IMR-90 (cell line): ENCODE results near the gene VPS35.

Experiments used
- CEBPB ChIP-seq: IDR thresholded peaks from 2 replicates; pipeline ENCODE4 v1.6.1; 2012; ENCODE audit warnings: low read depth, low read length, improper control_type of control experiment
- CHD1 ChIP-seq: IDR thresholded peaks from 2 replicates; pipeline ENCODE4 v1.6.1; 2012; ENCODE audit warnings: low read depth, low read length, improper control_type of control experiment
- CTCF ChIP-seq: conservative IDR thresholded peaks from 2 replicates; pipeline ENCODE4 v1.5.1; 2012; ENCODE audit warnings: mild to moderate bottlenecking, low read depth, low read length, improper control_type of control experiment
- MAZ ChIP-seq: IDR thresholded peaks from 2 replicates; pipeline ENCODE4 v1.6.1; 2012; ENCODE audit warnings: low read depth, mild to moderate bottlenecking, low read length, improper control_type of control experiment, moderate library complexity, borderline replicate concordance
- POLR2A ChIP-seq: IDR thresholded peaks from 2 replicates; pipeline ENCODE4 v1.6.1; 2012; ENCODE audit warnings: mild to moderate bottlenecking, low read depth, low read length
- TF ChIP-seq, protein P1 (sequence below): fragments of 150-350 bp; IDR thresholded peaks from 2 replicates; pipeline ENCODE4 v1.6.1; 2016; ENCODE audit warnings: low read depth, mild to moderate bottlenecking, low read length, moderate library complexity, borderline replicate concordance

DNA sequence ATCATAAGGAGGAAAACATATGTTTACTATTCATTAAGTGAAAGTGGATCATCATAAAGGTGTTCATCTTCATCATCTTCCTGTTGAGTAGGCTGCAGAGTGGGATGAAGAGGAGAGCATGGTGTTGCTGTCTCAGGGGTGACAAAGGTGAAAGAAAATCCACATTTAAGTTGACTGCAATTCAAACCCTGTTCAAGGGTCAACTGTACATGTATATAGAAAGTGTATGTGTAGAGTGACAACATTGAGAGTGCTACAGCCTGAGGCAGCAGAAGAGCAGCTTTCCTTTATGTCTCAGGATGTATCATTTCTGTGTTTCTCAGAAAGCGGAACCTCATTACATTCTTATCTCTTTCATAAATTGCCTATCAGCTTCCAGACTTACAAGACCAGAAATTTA is 17.7 kb upstream of the VPS35 start:
- TF ChIP-seq CTCF (no peak), POLR2A (no peak), CHD1 (no peak), CEBPB (no peak), MAZ (no peak)
- TF ChIP-seq, protein P1, sequence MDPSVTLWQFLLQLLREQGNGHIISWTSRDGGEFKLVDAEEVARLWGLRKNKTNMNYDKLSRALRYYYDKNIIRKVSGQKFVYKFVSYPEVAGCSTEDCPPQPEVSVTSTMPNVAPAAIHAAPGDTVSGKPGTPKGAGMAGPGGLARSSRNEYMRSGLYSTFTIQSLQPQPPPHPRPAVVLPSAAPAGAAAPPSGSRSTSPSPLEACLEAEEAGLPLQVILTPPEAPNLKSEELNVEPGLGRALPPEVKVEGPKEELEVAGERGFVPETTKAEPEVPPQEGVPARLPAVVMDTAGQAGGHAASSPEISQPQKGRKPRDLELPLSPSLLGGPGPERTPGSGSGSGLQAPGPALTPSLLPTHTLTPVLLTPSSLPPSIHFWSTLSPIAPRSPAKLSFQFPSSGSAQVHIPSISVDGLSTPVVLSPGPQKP, result no peak
